PC-3 (cell line): Measurements from ENCODE around the gene IL23R.

ENCODE experiments used
- CTCF ChIP-seq: fragments of 300-600 bp; sonication (generic); conservative IDR thresholded peaks from 2 replicates; pipeline ENCODE4 v1.5.1; 2017; ENCODE audit warnings: antibody characterized with exemption, low read depth, mild to moderate bottlenecking, low read length
- EZH2 ChIP-seq: fragments of 300-600 bp; sonication (generic); IDR thresholded peaks from one replicate; pipeline ENCODE4 v1.6.1; 2017; ENCODE audit warnings: antibody characterized with exemption, mild to moderate bottlenecking, low read length; ENCODE audit not compliant: unreplicated experiment

- no peak for TF ChIP-seq CTCF
- no peak for TF ChIP-seq EZH2
Measured at GRCh38 chr1:67306547-67306946, 140.3 kb downstream of the IL23R start.
